AG04450 (cell line): ENCODE data around the gene SLC8A1. TPM values are rescaled to one million over a fixed set of nuclear protein-coding genes. Genes with fewer than 3 reads are reported as not detected.
A peak's percentile ranks its signal among the peaks of the same experiment; 100 is the strongest.

Source experiments
- CTCF ChIA-PET: fragments of 300-600, 350-600 bp; formaldehyde crosslinking; extraction: SDS; loops from one replicate; lab custom pipeline; 2022; ENCODE audit warnings: antibody characterized with exemption, inconsistent platforms; lab: Charles Lee
- POLR2A ChIA-PET: fragments of 350-600 bp; formaldehyde crosslinking; extraction: SDS; loops from one replicate; lab custom pipeline; 2021; ENCODE audit warnings: antibody characterized with exemption, inconsistent platforms; lab: Yijun Ruan, JAX
- DNase-seq: peaks from one replicate; pipeline ENCODE4 v3.0.0-alpha.2; 2011; ENCODE audit warnings: low read depth, low spot score
- H3K27ac ChIP-seq: one replicate; pipeline ENCODE4 v1.5.1; 2012; ENCODE audit warnings: low read depth, low read length, control low read depth
- H3K27me3 ChIP-seq: one replicate; pipeline ENCODE4 v1.6.0; 2012; ENCODE audit warnings: low read length; ENCODE audit not compliant: control insufficient read depth, insufficient read depth
- H3K4me3 ChIP-seq: 2 replicates; pipeline ENCODE4 v1.5.1; 2011; ENCODE audit warnings: mild to moderate bottlenecking, low read depth, low read length, control low read depth
- H3K9me3 ChIP-seq: 2 replicates; pipeline ENCODE4 v1.5.1; 2012; ENCODE audit warnings: low read length; ENCODE audit not compliant: control insufficient read depth, insufficient read depth
- polyA plus RNA-seq: library from polyadenylated mRNA; depleted of rRNA; stranded (reverse); fragments of >200 nt; gene quantifications from 2 replicates; pipeline ENCODE4 v1.2.3, GENCODE V29; 2011
- TF ChIP-seq, protein P1 (sequence below): IDR thresholded peaks from 2 replicates; pipeline ENCODE4 v1.5.1; 2011; ENCODE audit warnings: low read depth, low read length, control low read depth, inconsistent platforms

SLC8A1 gene
- polyA plus RNA-seq, 1 experiment = 19.3 TPM

DNA sequence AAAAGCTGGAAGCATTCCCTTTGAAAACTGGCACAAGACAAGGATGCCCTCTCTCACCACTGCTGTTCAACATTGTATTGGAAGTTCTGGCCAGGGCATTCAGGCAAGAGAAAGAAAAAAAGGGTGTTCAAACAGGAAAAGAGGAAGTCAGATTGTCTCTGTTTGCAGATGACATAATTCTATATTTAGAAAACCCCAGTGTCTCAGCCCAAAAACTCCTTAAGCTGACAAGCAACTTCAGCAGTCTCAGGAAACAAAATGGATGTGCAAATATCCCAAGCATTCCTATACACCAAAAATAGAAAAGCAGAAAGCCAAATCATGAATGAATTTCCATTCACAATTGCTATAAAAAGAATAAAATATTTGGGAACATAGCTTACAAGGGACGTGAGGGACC lies 11.1 kb downstream of the SLC8A1 start:
- POLR2A ChIA-PET = no interaction called here

DNA sequence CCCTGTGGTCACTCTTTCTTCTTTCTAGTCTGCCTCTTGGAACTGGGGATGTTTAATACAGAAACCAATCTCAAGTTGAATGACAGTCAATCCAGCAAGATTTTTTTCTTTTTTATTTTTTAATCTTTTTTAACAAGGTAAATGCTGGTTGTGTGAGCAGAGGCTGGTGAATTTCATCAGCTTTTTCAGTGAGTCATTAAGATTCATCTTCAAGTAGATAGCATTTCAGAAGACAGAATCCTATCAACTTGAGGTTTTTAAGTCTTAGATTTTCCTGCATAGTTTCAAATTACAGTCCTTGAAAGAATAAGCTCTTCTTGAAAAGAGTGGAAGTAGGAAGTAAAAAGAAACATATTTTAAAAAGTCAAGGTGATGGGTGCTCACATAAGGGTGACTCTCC lies 12.4 kb downstream of the SLC8A1 start:
- ChIA-PET CTCF (interaction anchor here (0.9 kb wide), 2 partner anchors 10 to 12 kb away, joined by 3 read pairs; partner anchors contain the start of gene SLC8A1), POLR2A (no interaction called here)
- no peak for DNase-seq
- TF ChIP-seq, protein P1, sequence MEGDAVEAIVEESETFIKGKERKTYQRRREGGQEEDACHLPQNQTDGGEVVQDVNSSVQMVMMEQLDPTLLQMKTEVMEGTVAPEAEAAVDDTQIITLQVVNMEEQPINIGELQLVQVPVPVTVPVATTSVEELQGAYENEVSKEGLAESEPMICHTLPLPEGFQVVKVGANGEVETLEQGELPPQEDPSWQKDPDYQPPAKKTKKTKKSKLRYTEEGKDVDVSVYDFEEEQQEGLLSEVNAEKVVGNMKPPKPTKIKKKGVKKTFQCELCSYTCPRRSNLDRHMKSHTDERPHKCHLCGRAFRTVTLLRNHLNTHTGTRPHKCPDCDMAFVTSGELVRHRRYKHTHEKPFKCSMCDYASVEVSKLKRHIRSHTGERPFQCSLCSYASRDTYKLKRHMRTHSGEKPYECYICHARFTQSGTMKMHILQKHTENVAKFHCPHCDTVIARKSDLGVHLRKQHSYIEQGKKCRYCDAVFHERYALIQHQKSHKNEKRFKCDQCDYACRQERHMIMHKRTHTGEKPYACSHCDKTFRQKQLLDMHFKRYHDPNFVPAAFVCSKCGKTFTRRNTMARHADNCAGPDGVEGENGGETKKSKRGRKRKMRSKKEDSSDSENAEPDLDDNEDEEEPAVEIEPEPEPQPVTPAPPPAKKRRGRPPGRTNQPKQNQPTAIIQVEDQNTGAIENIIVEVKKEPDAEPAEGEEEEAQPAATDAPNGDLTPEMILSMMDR = no peak
- Histone ChIP-seq H3K27me3 (no peaks in the 10 kb centered on the region), H3K9me3 (no peaks in the 10 kb centered on the region), H3K4me3 (no peak overlapping the region), H3K27ac (no peak overlapping the region)

More for the DNA sequence above, 11.1 kb downstream of the SLC8A1 start:
- no peaks in the 10 kb centered on the region for H3K9me3 ChIP-seq
- TF ChIP-seq, protein P1 = no peak
- CTCF ChIA-PET = interaction anchor here (1.5 kb wide), 1 partner anchor 9 kb away, joined by 4 read pairs; no protein-coding TSS in a partner anchor
- no peak for DNase-seq
- H3K27ac ChIP-seq = no peak overlapping the region
- no peak overlapping the region for H3K4me3 ChIP-seq
- H3K27me3 ChIP-seq = no peaks in the 10 kb centered on the region

DNA sequence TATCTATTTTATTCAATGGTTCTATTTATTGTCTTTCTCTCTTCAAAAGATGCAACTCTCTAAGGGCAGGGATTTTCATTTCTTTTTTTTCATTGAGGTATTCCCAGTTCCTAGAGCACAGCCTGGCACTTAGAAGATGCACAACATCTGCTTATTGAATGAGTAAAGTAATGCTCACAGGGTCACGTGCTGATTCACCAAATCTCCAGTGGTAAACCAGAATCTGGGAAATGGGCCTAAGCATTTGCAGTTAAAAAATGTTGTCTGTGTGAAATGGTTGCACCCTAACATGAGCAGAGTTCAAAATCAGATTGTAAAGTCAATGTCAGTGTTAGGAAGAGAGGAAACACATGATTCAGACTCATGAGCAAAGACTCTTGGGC lies 15.8 kb downstream of the SLC8A1 start:
- Histone ChIP-seq H3K9me3 (no peaks in the 10 kb centered on the region), H3K4me3 (no peak overlapping the region), H3K27ac (no peak overlapping the region), H3K27me3 (no peaks in the 10 kb centered on the region)
- TF ChIP-seq, protein P1 = no peak
- ChIA-PET CTCF (no interaction called here), POLR2A (no interaction called here)
- DNase-seq = no peak

DNA sequence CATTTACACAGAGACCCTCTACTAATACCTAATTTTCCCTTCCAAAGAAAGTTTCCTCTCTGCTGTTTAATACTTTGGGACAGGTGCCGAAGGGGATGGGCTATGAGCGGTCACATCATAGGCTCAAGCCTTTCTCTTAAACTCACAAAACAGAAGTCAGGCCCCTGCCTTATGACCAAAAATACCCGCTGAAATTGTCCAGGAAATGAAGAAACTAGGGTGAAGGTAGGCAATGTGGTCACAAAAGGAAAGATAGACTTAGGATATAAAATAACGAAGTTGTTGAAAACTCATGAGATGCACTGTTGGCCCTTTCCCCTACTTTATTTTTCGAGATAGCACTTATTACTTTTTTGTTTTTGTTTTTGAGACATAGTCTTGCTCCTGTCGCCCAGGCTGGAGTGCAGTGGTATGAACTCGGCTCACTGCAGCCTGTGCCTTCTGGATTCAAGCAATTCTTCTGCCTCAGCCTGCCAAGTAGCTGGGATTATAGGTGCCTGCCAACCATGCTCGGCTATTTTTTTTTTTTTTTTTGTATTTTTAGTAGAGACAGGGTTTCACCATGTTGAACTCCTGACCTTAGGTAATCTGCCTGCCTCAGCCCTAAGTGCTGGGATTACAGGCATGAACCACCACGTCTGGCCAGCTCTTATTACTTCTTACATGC lies 16.3 kb downstream of the SLC8A1 start:
- H3K27ac ChIP-seq = peak overlapping the region; percentile 68
- TF ChIP-seq, protein P1 = no peak
- ChIA-PET CTCF (interaction anchor here (1.4 kb wide), 1 partner anchor 12 kb away, joined by 3 read pairs; no protein-coding TSS in a partner anchor), POLR2A (interaction anchor here (1.1 to 1.3 kb wide), 5 partner anchors 15 to 522 kb away, joined by 3 to 8 read pairs (median 4); no protein-coding TSS in a partner anchor)
- no peak for DNase-seq
- no peak overlapping the region for H3K4me3 ChIP-seq
- H3K27me3 ChIP-seq = no peaks in the 10 kb centered on the region
- H3K9me3 ChIP-seq = no peaks in the 10 kb centered on the region

DNA sequence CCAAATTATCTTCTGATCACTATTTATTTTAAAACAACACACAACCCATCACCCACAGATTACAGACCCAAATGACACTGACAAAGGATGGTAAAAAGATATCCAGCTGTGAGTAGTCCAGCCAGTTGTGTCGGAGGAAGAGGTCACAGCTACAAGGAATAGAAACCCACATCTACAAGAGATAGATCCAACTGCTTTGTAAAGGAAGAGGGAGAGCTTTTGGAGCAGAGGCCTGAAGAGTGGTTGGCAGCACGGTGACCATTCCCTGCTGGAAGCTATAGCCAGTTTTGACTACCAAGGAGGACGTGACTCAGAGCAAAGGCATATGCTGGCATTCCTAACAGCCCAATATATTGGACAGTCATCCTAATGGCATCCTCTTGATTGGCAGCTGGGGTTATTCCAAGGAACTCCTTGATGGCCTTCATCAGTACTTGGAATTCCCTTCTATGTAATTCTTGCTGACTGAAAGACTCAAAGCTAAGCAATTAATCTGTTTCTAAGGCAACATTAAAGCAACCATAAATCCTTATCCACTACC lies 17.1 kb downstream of the SLC8A1 start:
- peak; percentile 76 for DNase-seq
- no peaks in the 10 kb centered on the region for H3K9me3 ChIP-seq
- H3K4me3 ChIP-seq = no peak overlapping the region
- TF ChIP-seq, protein P1 = no peak
- no peaks in the 10 kb centered on the region for H3K27me3 ChIP-seq
- ChIA-PET POLR2A (interaction anchor here (0.8 to 1.3 kb wide), 6 partner anchors 16 to 521 kb away, joined by 3 to 8 read pairs (median 4); no protein-coding TSS in a partner anchor), CTCF (interaction anchor here (1.4 kb wide), 1 partner anchor 13 kb away, joined by 3 read pairs; no protein-coding TSS in a partner anchor)
- H3K27ac ChIP-seq = peak overlapping the region; percentile 68
